ENCODE data around the gene ANTXR1. TPM values are rescaled to one million over a fixed set of nuclear protein-coding genes. Genes with fewer than 3 reads are reported as not detected.

Gene ANTXR1
- total and polyA plus RNA-seq, 9 of the 15 experiments (the other 6 are each of a cell fraction or from before 2014, with no cell fraction given): 0.07 to 1.00 (median 0.54) TPM

- no peak for TF ChIP-seq IRF1 (CRISPR knock-in tag; IDR thresholded peaks at IDR 0.05; ENCODE audit: borderline replicate concordance)
- no peak for TF ChIP-seq ZNF431 (CRISPR knock-in tag; IDR thresholded peaks at IDR 0.05)
- TF ChIP-seq PHB (CRISPR knock-in tag; IDR thresholded peaks at IDR 0.05): no peak
- no peak for TF ChIP-seq ZNF197 (CRISPR knock-in tag; IDR thresholded peaks at IDR 0.05; ENCODE audit: low read depth)
- TF ChIP-seq RBM22 (IDR thresholded peaks at IDR 0.05; ENCODE audit: low read depth, low read length, poor library complexity, severe bottlenecking): no peak
- TF ChIP-seq SRF (CRISPR knock-in tag; IDR thresholded peaks at IDR 0.05): no peak
- no peak for TF ChIP-seq CHD1 (IDR thresholded peaks at IDR 0.05; ENCODE audit: low read length)
- TF ChIP-seq NELFE (IDR thresholded peaks at IDR 0.05; ENCODE audit: insufficient read depth, insufficient read length): no peak
- intact Hi-C loops (cut with micrococcal nuclease) (no loop called here), in situ Hi-C loops (cut with MboI) (no loop called here)
- no peak for FAIRE-seq
- Histone ChIP-seq H3K9me3 (replicated peaks; ENCODE audit: control insufficient read depth, insufficient read depth, low read depth, low read length) (no peaks in the 10 kb centered on the region), H4K20me1 (replicated peaks; ENCODE audit: control insufficient read depth, insufficient read depth, low read length) (no peaks in the 10 kb centered on the region), H3K4me3 (no peak overlapping the region), H3K4me1 (replicated peaks in 1 of 2; ENCODE audit: control insufficient read depth in 2 of 2, insufficient read depth in 2 of 2, low read length in 2 of 2) (no peaks in the 10 kb centered on the region), H3K79me2 (ENCODE audit: control insufficient read depth, insufficient read depth, low read length) (no peaks in the 10 kb centered on the region), H3K27ac (ENCODE audit: extremely low read depth, low read depth, low read length) (no peak overlapping the region), H3K4me2 (ENCODE audit: insufficient read depth, low read length) (no peak overlapping the region), H3K36me3 (ENCODE audit: control insufficient read depth, insufficient read depth, low read length) (no peaks in the 10 kb centered on the region), H3K9ac (ENCODE audit: insufficient read depth in 1 of 2, low read depth in 2 of 2, low read length in 2 of 2) (no peak overlapping the region), H3K27me3 (ENCODE audit: control insufficient read depth in 2 of 2, insufficient read depth in 2 of 2, low read length in 2 of 2) (no peaks in the 10 kb centered on the region), H3K9me1 (ENCODE audit: control insufficient read depth, insufficient read depth, low read length) (no peaks in the 10 kb centered on the region), H2AFZ (ENCODE audit: low read depth, low read length) (no peak overlapping the region)
- ATAC-seq: no peak
- POLR2A ChIA-PET: no interaction called here
- no peak for DNase-seq (ENCODE audit: extremely low read depth in 1 of 4, low spot score in 3 of 4)
- CTCF ChIA-PET (ENCODE audit: low intra/inter-chr PET ratio): no interaction called here
- BruUV-seq (replicated peaks): no TSS peak
Observed at GRCh38 chr2:69001879-69002278, 11.1 kb upstream of the ANTXR1 start.
